A549 (cell line): ENCODE results near the gene PARP1. TPM values are rescaled to one million over a fixed set of nuclear protein-coding genes. Genes with fewer than 3 reads are reported as not detected.

Experiments
- ATAC-seq, 2 experiments: fragments of 200-7000 bp in 1 of 2; fragments of >200 bp in 1 of 2; cut with Nextera tagmentation in 1 of 2; cut with Tn5 transposase in 1 of 2; 3 replicates each; pipeline versions ENCODE4 v1.8.0 to v1.9.1; 2018 to 2020; ENCODE audit warnings: mild to moderate bottlenecking in 1 of 2, moderate library complexity in 1 of 2
- CTCF ChIA-PET: fragments of 300-600 bp; sonication (Branson Sonifier 250); formaldehyde crosslinking; extraction: SDS; loops from one replicate; lab custom pipeline; 2021; ENCODE audit warnings: antibody characterized with exemption, inconsistent platforms; lab: Yijun Ruan, JAX
- POLR2A ChIA-PET: fragments of 350-600 bp; formaldehyde crosslinking; extraction: SDS; loops from one replicate; lab custom pipeline; 2021; ENCODE audit warnings: antibody characterized with exemption, inconsistent platforms; lab: Yijun Ruan, JAX
- DNase-seq, 2 experiments: peaks; one replicate each; pipeline versions ENCODE4 v3.0.0 to v3.0.0-alpha.2; 2011 to 2016; ENCODE audit warnings: low read depth in 1 of 2, low spot score in 1 of 2
- FAIRE-seq: peaks from 2 replicates; lab custom pipeline; 2011; peaks lifted over from hg19 to GRCh38; lab: Jason Lieb, UNC
- H3K27ac ChIP-seq, 2 experiments: fragments of >200 bp; sonication (Bioruptor Twin); formaldehyde crosslinking; 3 replicates each; pipeline ENCODE4 v1.5.1; 2016 to 2017
- H3K4me1 ChIP-seq: fragments of >200 bp; sonication (Bioruptor Twin); formaldehyde crosslinking; 3 replicates; pipeline ENCODE4 v1.6.1; 2016
- H3K4me2 ChIP-seq: fragments of >200 bp; sonication (Bioruptor Twin); formaldehyde crosslinking; 3 replicates; pipeline ENCODE4 v1.6.1; 2016
- H3K4me3 ChIP-seq: fragments of >200 bp; sonication (Bioruptor Twin); formaldehyde crosslinking; 3 replicates; pipeline ENCODE4 v1.5.1; 2016
- H3K9me3 ChIP-seq: fragments of >200 bp; sonication (Bioruptor Twin); formaldehyde crosslinking; 3 replicates; pipeline ENCODE4 v1.6.1; 2016
- CHD4 ChIP-seq: fragments of 200-600 bp; sonication (generic); IDR thresholded peaks from 2 replicates; pipeline ENCODE4 v1.6.1; 2016; ENCODE audit warnings: antibody characterized with exemption, mild to moderate bottlenecking, borderline replicate concordance
- E2F6 ChIP-seq: IDR thresholded peaks from 2 replicates; pipeline ENCODE4 v1.6.1; 2012; ENCODE audit warnings: low read depth, borderline replicate concordance
- EHF ChIP-seq: fragments of 250-450 bp; sonication (Bioruptor Pico); IDR thresholded peaks from 2 replicates; pipeline ENCODE4 v1.5.0; 2020; ENCODE audit warnings: mild to moderate bottlenecking
- ELK1 ChIP-seq: fragments of 150-350 bp; IDR thresholded peaks from 2 replicates; pipeline ENCODE4 v1.6.1; 2014; ENCODE audit warnings: low read depth, mild to moderate bottlenecking, low read length
- ESRRA ChIP-seq: fragments of 150-350 bp; IDR thresholded peaks from 2 replicates; pipeline ENCODE4 v1.6.1; 2014; ENCODE audit warnings: mild to moderate bottlenecking, low read length, borderline replicate concordance
- FOSL2 ChIP-seq, 2 experiments: fragments of 450-650 bp in 1 of 2; fragments of >200 bp in 1 of 2; sonication (Bioruptor Twin) in 1 of 2; formaldehyde crosslinking; IDR thresholded peaks; 2 replicates each; pipeline versions ENCODE4 v1.5.0 to v1.6.1; 2016 to 2020; ENCODE audit warnings: mild to moderate bottlenecking in 1 of 2, moderate library complexity in 1 of 2
- FOXS1 ChIP-seq: fragments of 250-450 bp; sonication (Bioruptor Pico); IDR thresholded peaks from 2 replicates; pipeline ENCODE4 v1.5.0; 2020; ENCODE audit warnings: mild to moderate bottlenecking, moderate library complexity
- GATA3 ChIP-seq: IDR thresholded peaks from 2 replicates; pipeline ENCODE4 v1.6.1; 2012; ENCODE audit warnings: borderline replicate concordance
- HMGXB4 ChIP-seq: fragments of 250-450 bp; sonication (Bioruptor Pico); IDR thresholded peaks from 2 replicates; pipeline ENCODE4 v1.5.0; 2021; ENCODE audit warnings: mild to moderate bottlenecking, moderate library complexity, borderline replicate concordance
- HOXA7 ChIP-seq: fragments of 250-450 bp; sonication (Bioruptor Pico); IDR thresholded peaks from 2 replicates; pipeline ENCODE4 v1.5.0; 2020; ENCODE audit warnings: mild to moderate bottlenecking, moderate library complexity
- HOXB5 ChIP-seq: fragments of 250-450 bp; sonication (Bioruptor Pico); IDR thresholded peaks from 2 replicates; pipeline ENCODE4 v1.5.0; 2020; ENCODE audit warnings: mild to moderate bottlenecking, moderate library complexity
- KDM5A ChIP-seq: fragments of 200-600 bp; sonication (generic); IDR thresholded peaks from 2 replicates; pipeline ENCODE4 v1.6.1; 2016; ENCODE audit warnings: antibody characterized with exemption, mild to moderate bottlenecking
- PBX3 ChIP-seq: IDR thresholded peaks from 2 replicates; pipeline ENCODE4 v1.6.1; 2012
- POLR2A ChIP-seq: IDR thresholded peaks from 2 replicates; pipeline ENCODE4 v1.6.1; 2012; ENCODE audit warnings: mild to moderate bottlenecking, low read length
- POLR2AphosphoS2 ChIP-seq: conservative IDR thresholded peaks from 2 replicates; pipeline ENCODE4 v1.6.1; 2012; ENCODE audit warnings: low read length, improper control_type of control experiment, inconsistent platforms
- RARB ChIP-seq: fragments of 250-450 bp; sonication (Bioruptor Pico); IDR thresholded peaks from 2 replicates; pipeline ENCODE4 v1.8.0; 2021; ENCODE audit warnings: mild to moderate bottlenecking, moderate library complexity
- RCOR1 ChIP-seq: fragments of 150-350 bp; IDR thresholded peaks from 2 replicates; pipeline ENCODE4 v1.6.1; 2014; ENCODE audit warnings: antibody characterized with exemption, low read length, low read depth
- REST ChIP-seq: fragments of 200-600 bp; sonication (generic); IDR thresholded peaks from 2 replicates; pipeline ENCODE4 v1.6.1; 2016; ENCODE audit warnings: antibody characterized with exemption, mild to moderate bottlenecking, moderate library complexity
- TFCP2L1 ChIP-seq: fragments of 250-450 bp; sonication (Bioruptor Pico); IDR thresholded peaks from 2 replicates; pipeline ENCODE4 v1.5.0; 2021; ENCODE audit warnings: mild to moderate bottlenecking
- ZC3H11A ChIP-seq: fragments of 450-650 bp; IDR thresholded peaks from 2 replicates; pipeline ENCODE4 v1.6.1; 2014; ENCODE audit warnings: antibody characterized with exemption, mild to moderate bottlenecking
- ZNF302 ChIP-seq: fragments of 250-450 bp; sonication (Bioruptor Pico); IDR thresholded peaks from 2 replicates; pipeline ENCODE4 v1.9.0; 2021; ENCODE audit warnings: inconsistent platforms, mild to moderate bottlenecking, moderate library complexity
- ZSCAN20 ChIP-seq: fragments of 250-450 bp; sonication (Bioruptor Pico); IDR thresholded peaks from 2 replicates; pipeline ENCODE4 v1.8.0; 2022; ENCODE audit warnings: mild to moderate bottlenecking, moderate library complexity
- WGBS: methylation state at CpG from one replicate; pipeline ENCODE4 v1.1.6; 2017; ENCODE audit errors: missing lambda C conversion rate; 5-methylcytosine and 5-hydroxymethylcytosine counted together
- polyA plus RNA-seq, 4 experiments: library from polyadenylated mRNA; depleted of rRNA in 3 of 4; stranded (reverse); fragments of >200 nt; fragmentation: RNase III in 1 of 4; extraction: RNeasy Plus Mini Kit Qiagen cat#74134 plus additional on column Dnase treatment in 1 of 4; gene quantifications; 2 replicates in 3 of 4; 3 replicates in 1 of 4; pipeline ENCODE4 v1.2.3, GENCODE V29; 2011 to 2017

PARP1 gene
- polyA plus RNA-seq, 2 of the 4 experiments (the other 2 are of a cell fraction) = 125 to 134 TPM

- WGBS = 65% methylated on average over 3 of the region's 3 CpGs
- ChIA-PET CTCF (interaction anchor here (1.1 to 2.2 kb wide), 2 partner anchors 132 to 204 kb away, joined by 3 to 10 read pairs; no protein-coding TSS in a partner anchor), POLR2A (no interaction called here)
Observed at GRCh38 chr1:226329237-226329636, 78.7 kb downstream of the PARP1 start.

GRCh38 chr1:226327761-226328162 is 80.1 kb downstream of the PARP1 start:
- Histone ChIP-seq H3K9me3 (no peaks in the 10 kb centered on the region), H3K4me1 (peaks cover 11% of the 10 kb centered on the region)
- no peak for TF ChIP-seq HOXA7 (CRISPR knock-in tag)
- TF ChIP-seq RCOR1 = no peak
- no peak for TF ChIP-seq EHF
- no peak for TF ChIP-seq ZNF302 (CRISPR knock-in tag)
- TF ChIP-seq KDM5A = no peak
- no peak for TF ChIP-seq CHD4
- TF ChIP-seq HOXB5 = no peak
- no peak for TF ChIP-seq POLR2AphosphoS2
- no peak for TF ChIP-seq PBX3
- TF ChIP-seq ELK1 = no peak
- no peak for TF ChIP-seq ZC3H11A
- TF ChIP-seq ZSCAN20 (CRISPR knock-in tag) = no peak
- TF ChIP-seq FOXS1 (CRISPR knock-in tag) = no peak
- TF ChIP-seq POLR2A = no peak
- TF ChIP-seq RARB (CRISPR knock-in tag) = no peak
- TF ChIP-seq REST = no peak
- no peak for TF ChIP-seq E2F6
- TF ChIP-seq FOSL2 (IDR thresholded peaks at IDR 0.05) = no peak
- TF ChIP-seq FOSL2 (CRISPR knock-in tag; IDR thresholded peaks at IDR 0.05) = no peak
- no peak for TF ChIP-seq TFCP2L1 (CRISPR knock-in tag)
- TF ChIP-seq GATA3 = no peak
- TF ChIP-seq, all 56 proteins: peak for 0
- no peak overlapping the region for H3K4me3 ChIP-seq
- WGBS = 60% methylated on average over 2 of the region's 2 CpGs
- no peak for DNase-seq
- ATAC-seq = no peak
- H3K4me2 ChIP-seq = no peak overlapping the region
- H3K27ac ChIP-seq = no peak overlapping the region
- ChIA-PET CTCF (interaction anchor here (2.8 kb wide), 1 partner anchor 203 kb away, joined by 19 read pairs; no protein-coding TSS in a partner anchor), POLR2A (interaction anchor here (2.3 kb wide), 1 partner anchor 19 kb away, joined by 6 read pairs; the partner anchor contains the start of gene LIN9)
- no peak for FAIRE-seq

More at GRCh38 chr1:226329237-226329636, 78.7 kb downstream of the PARP1 start:
- TF ChIP-seq HMGXB4 (CRISPR knock-in tag) (no peak), ESRRA (no peak), ZSCAN20 (CRISPR knock-in tag) (no peak), FOXS1 (CRISPR knock-in tag) (no peak), FOSL2 (IDR thresholded peaks at IDR 0.05) (no peak), FOSL2 (CRISPR knock-in tag; IDR thresholded peaks at IDR 0.05) (no peak)
- peaks cover 11% of the 10 kb centered on the region for H3K4me1 ChIP-seq
- H3K9me3 ChIP-seq = no peaks in the 10 kb centered on the region
- H3K4me2 ChIP-seq = no peak overlapping the region
- no peak for DNase-seq
- H3K4me3 ChIP-seq = no peak overlapping the region
- no peak for ATAC-seq
- no peak overlapping the region for H3K27ac ChIP-seq
- FAIRE-seq = no peak
